Transverse colon (tissue), 4 donors: ENCODE data around the gene SLC37A1. TPM values are rescaled to one million over a fixed set of nuclear protein-coding genes. Genes with fewer than 3 reads are reported as not detected.
"Not testable (repeated sequence)": the region's sequence is repeated elsewhere in the genome, so short reads cannot be mapped to it uniquely, and the experiment has no call there.

ENCODE experiments used
- DNase-seq: peaks from one replicate; pipeline ENCODE4 v3.0.0-alpha.2; 2019
- H3K27ac ChIP-seq, 4 donors: fragments of 200-600 bp; sonication (generic); 2 replicates each; pipeline ENCODE4 v1.5.1; 2016 to 2018; ENCODE audit warnings: inconsistent platforms in 4 of 4
- H3K27me3 ChIP-seq: fragments of 200-600 bp; sonication (generic); 2 replicates; pipeline ENCODE4 v1.5.1; 2017; ENCODE audit warnings: inconsistent platforms
- H3K36me3 ChIP-seq, 4 donors: fragments of 200-600 bp; sonication (generic); 2 replicates each; pipeline ENCODE4 v1.5.1; 2017 to 2019; ENCODE audit warnings: inconsistent platforms in 4 of 4
- H3K4me1 ChIP-seq, 4 donors: fragments of 200-600 bp; sonication (generic); 2 replicates each; pipeline ENCODE4 v1.5.1; 2017 to 2020; ENCODE audit warnings: inconsistent platforms in 4 of 4
- H3K4me3 ChIP-seq, 4 donors: fragments of 200-600 bp; sonication (generic); 1 replicate in 1 of 4; 2 replicates in 3 of 4; pipeline versions ENCODE4 v1.5.1 to v1.6.1; 2017 to 2019; ENCODE audit warnings: inconsistent platforms in 4 of 4
- H3K9me3 ChIP-seq, 2 donors: fragments of 200-600 bp; sonication (generic); 2 replicates each; pipeline ENCODE4 v1.5.1; 2017 to 2019; ENCODE audit warnings: inconsistent platforms in 2 of 2
- EP300 ChIP-seq: sonication (generic); formaldehyde crosslinking; IDR thresholded peaks from one replicate; pipeline ENCODE4 v1.6.1; 2017; ENCODE audit warnings: antibody characterized with exemption, low read depth
- POLR2A ChIP-seq: fragments of 450-650 bp; IDR thresholded peaks from one replicate; pipeline ENCODE4 v1.6.1; 2016; ENCODE audit warnings: antibody characterized with exemption, mild to moderate bottlenecking, moderate library complexity
- POLR2AphosphoS5 ChIP-seq, 3 donors: sonication (generic); formaldehyde crosslinking; IDR thresholded peaks; one replicate each; pipeline ENCODE4 v1.6.1; 2016; ENCODE audit warnings: antibody characterized with exemption in 3 of 3
- WGBS, 2 donors: methylation state at CpG; one replicate each; pipeline ENCODE4 v1.1.5; 2018; ENCODE audit warnings: low coverage in 1 of 2; 5-methylcytosine and 5-hydroxymethylcytosine counted together
- in situ Hi-C, 4 donors: fragments of 200-750 bp; cut with MboI; loops; one replicate each; pipeline versions ENCODE4 v1.15.0 to v1.15.1; 2017; ENCODE audit warnings: low sequenced_read_pairs in 3 of 4, low pct_ligation_motif_present in 1 of 4, low pct_unique_long_range_greater_than_20kb in 1 of 4
- intact Hi-C: fragments of 100-400 bp; cut with DNase I; formaldehyde crosslinking; loops from one replicate; pipeline ENCODE4 v1.15.1; 2023; ENCODE audit warnings: low total_unique reads
- total RNA-seq, 4 donors: library from RNA; depleted of rRNA; stranded (reverse); fragments of >200 nt; gene quantifications; one replicate each; pipeline ENCODE4 v1.1.0, GENCODE V29; 2016
- TF ChIP-seq, protein P1 (sequence below), 5 experiments: fragments of 200-600 bp in 3 of 5; fragments of 450-650 bp in 2 of 5; sonication (generic) in 3 of 5; IDR thresholded peaks; 1 replicate in 2 of 5; 2 replicates in 3 of 5; pipeline ENCODE4 v1.5.1; 2016 to 2017; ENCODE audit warnings: antibody characterized with exemption in 5 of 5, inconsistent platforms in 3 of 5, mild to moderate bottlenecking in 2 of 5, moderate library complexity in 1 of 5

Gene SLC37A1
- total RNA-seq, 4 donors from 2014 or later: 80.8 to 139 (median 117) TPM

DNA sequence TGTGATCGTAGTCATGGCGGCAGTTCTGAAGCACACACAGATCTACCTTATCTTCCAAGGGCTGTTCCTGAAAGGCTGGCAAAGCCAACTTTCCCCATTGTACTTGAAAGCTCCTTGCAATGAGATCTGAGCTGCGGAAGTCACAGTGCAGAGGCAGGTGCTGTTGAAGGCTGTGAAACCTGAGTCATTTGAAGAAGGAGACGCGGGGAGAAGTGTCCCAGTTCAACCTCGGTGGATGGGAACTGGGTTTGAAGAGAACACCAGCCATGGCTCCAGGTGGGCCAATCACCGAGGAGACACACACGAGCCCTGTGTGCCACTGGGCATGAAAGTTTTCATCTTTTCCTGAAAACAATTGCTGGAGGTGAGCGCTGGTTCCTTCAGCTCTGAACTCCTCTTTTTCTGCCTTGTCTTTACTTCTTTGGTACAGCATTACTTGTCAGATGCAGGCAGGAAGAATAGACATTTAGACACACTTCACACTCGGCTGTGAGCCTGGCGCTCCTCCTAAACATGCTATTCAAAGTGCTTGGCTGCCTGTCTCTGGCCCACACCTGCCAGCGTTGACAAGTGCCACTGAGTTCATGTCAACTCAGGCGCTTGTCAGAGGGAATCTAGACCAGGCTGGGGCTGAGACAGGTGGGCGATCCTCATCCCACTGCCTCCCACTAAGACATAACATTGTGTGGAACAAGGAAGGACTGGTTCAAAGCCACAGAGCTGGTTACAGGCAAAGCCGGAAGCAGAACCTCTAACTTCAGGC, 114.1 kb downstream of the SLC37A1 start:
- Histone ChIP-seq H3K4me3 (no peak overlapping the region), H3K36me3 (no peaks in the 10 kb centered on the region), H3K4me1 (peaks cover 0 to 10% (median 3%) of the 10 kb centered on the region in 4 donors), H3K27me3 (no peaks in the 10 kb centered on the region), H3K9me3 (no peaks in the 10 kb centered on the region), H3K27ac (no peak overlapping the region)
- TF ChIP-seq POLR2AphosphoS5 (IDR thresholded peaks at IDR 0.05) (no peak), EP300 (no peak), POLR2A (no peak)
- TF ChIP-seq, protein P1, sequence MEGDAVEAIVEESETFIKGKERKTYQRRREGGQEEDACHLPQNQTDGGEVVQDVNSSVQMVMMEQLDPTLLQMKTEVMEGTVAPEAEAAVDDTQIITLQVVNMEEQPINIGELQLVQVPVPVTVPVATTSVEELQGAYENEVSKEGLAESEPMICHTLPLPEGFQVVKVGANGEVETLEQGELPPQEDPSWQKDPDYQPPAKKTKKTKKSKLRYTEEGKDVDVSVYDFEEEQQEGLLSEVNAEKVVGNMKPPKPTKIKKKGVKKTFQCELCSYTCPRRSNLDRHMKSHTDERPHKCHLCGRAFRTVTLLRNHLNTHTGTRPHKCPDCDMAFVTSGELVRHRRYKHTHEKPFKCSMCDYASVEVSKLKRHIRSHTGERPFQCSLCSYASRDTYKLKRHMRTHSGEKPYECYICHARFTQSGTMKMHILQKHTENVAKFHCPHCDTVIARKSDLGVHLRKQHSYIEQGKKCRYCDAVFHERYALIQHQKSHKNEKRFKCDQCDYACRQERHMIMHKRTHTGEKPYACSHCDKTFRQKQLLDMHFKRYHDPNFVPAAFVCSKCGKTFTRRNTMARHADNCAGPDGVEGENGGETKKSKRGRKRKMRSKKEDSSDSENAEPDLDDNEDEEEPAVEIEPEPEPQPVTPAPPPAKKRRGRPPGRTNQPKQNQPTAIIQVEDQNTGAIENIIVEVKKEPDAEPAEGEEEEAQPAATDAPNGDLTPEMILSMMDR (IDR thresholded peaks at IDR 0.05): no peak
- in situ Hi-C loops: no loop called here
- intact Hi-C loops: no loop called here
- no peak for DNase-seq
- WGBS, 2 donors: 89 to 96% methylated on average over 4 to 15 of the region's 15 CpGs

DNA sequence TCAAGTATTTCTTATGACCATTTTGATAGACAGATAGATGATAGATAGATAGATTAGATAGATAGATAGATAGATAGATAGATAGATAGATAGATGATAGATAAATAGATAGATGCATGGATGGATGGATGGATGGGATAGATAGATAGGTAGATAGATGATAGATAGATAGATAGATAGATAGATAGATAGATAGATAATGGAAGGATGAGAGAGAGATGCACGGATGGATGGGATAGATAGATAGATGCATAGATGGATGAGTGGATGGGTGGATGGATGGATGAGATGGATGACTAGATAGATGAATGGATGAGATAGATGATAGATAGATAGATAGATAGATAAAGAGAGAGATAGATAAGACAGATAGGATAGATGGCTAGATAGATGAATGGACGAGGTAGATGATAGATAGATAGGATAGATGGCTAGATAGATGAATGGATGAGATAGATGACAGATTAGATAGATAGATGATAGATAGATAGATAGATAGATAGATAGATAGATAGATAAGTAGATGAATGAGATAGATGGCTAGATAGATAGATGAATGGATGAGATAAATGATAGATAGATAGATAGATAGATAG, 114.9 kb downstream of the SLC37A1 start:
- H3K4me3 ChIP-seq, H3K27me3 ChIP-seq, H3K27ac ChIP-seq, intact Hi-C loops, H3K4me1 ChIP-seq, H3K9me3 ChIP-seq, in situ Hi-C loops, DNase-seq, H3K36me3 ChIP-seq: not testable (repeated sequence)
- WGBS, 2 donors: 88 to 95% methylated on average over 2 of the region's 2 CpGs

DNA sequence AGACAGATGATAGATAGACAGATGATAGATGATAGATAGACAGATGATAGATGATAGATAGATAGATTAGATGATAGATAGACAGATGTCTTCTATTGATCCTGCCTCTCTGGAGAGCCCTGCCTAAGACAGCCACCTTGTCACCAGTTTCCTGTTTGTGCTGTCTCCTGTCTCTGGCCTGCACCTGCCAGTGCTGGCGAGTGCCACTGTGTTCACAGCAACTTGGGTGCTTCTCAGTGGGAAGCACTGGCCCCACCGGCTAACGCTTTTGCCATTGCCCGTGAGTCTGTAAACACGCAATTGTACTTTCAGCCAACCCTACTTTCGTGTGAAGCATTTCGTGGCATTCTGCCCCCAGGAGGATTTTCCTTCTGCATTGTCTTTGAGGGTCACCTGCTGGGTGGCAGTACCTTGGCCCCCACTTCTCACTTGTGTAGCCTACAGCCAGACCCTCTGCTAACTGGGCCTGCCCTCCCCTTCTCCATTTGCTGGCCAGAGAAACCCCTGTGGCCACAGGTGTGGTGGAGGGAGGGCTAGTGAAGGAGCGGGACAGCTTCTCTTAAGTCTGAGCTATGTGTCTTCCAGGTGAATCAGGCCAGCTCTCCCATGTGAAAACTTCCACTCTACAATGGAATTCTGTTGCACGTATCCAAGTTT, 116.4 kb downstream of the SLC37A1 start:
- TF ChIP-seq, protein P1 (IDR thresholded peaks at IDR 0.05): no peak
- TF ChIP-seq POLR2A: no peak
- no peak for TF ChIP-seq POLR2AphosphoS5 (IDR thresholded peaks at IDR 0.05)
- no peak for TF ChIP-seq EP300
- Histone ChIP-seq H3K9me3 (no peaks in the 10 kb centered on the region), H3K27ac (no peak overlapping the region), H3K4me1 (peaks cover 0 to under 1% (median 0%) of the 10 kb centered on the region in 4 donors), H3K4me3 (no peak overlapping the region), H3K36me3 (no peaks in the 10 kb centered on the region), H3K27me3 (no peaks in the 10 kb centered on the region)
- intact Hi-C loops: no loop called here
- WGBS, 2 donors: 68 to 82% methylated on average over 7 to 9 of the region's 9 CpGs
- in situ Hi-C loops: no loop called here
- peak; percentile 1 for DNase-seq

DNA sequence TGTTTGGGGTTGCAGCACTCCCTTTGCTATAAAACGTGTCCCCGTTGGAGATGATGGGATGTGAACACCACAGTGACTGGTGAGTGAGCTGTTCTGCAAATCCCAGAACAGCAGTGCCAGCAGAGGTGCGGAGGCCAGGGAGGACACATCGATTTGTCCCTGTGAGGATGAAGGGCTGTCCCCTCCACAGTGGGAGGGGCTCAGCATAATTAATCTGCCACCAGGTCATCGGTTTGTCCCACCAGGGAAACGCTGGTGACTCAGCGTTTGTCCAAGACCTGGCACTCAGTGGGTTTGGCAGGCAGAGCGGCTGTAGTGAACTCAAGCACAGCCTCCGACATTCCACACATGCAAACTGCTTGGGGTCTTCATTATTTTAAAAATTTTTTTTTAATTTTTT, 117.0 kb downstream of the SLC37A1 start:
- DNase-seq: peak; percentile 1
- Histone ChIP-seq H3K27me3 (no peaks in the 10 kb centered on the region), H3K27ac (no peak overlapping the region), H3K9me3 (no peaks in the 10 kb centered on the region), H3K36me3 (no peaks in the 10 kb centered on the region), H3K4me3 (no peak overlapping the region), H3K4me1 (no peaks in the 10 kb centered on the region)
- 70 to 89% methylated on average over 3 to 9 of the region's 9 CpGs for WGBS, 2 donors
- in situ Hi-C loops (no loop called here), intact Hi-C loops (no loop called here)
- no peak for TF ChIP-seq POLR2AphosphoS5 (IDR thresholded peaks at IDR 0.05)
- TF ChIP-seq, protein P1 (IDR thresholded peaks at IDR 0.05): no peak
- TF ChIP-seq EP300: no peak
- no peak for TF ChIP-seq POLR2A

Other genes starting within 250 kb of the SLC37A1 start
- gene TFF3, start 198.4 kb upstream of the SLC37A1 start, total RNA-seq: 1,000 to 10,000 TPM in 1 of 4 donors, 100 to 1,000 TPM in 3; 164 to 2,581 (median 367) TPM
- gene TFF2, start 162.9 kb upstream of the SLC37A1 start, total RNA-seq: under 1 TPM in 1 of 4 donors, not detected in 3; 0.68 TPM
- 10 to 100 TPM in 2 of 4 donors, 1 to 10 TPM in 1, not detected in 1; 8.6 to 45.3 (median 25.8) TPM for gene TFF1, start 147.3 kb upstream of the SLC37A1 start, total RNA-seq
- 1 to 10 TPM in 1 of 4 donors, under 1 TPM in 1, not detected in 2; 0.68 to 1.3 TPM for gene TMPRSS3, start 117.8 kb upstream of the SLC37A1 start, total RNA-seq
- gene UBASH3A, start 110.0 kb upstream of the SLC37A1 start, total RNA-seq: 1 to 10 TPM in 1 of 4 donors, under 1 TPM in 2, not detected in 1; 0.37 to 3.0 (median 0.82) TPM
- 1 to 10 TPM in 3 of 4 donors, under 1 TPM in 1; 0.80 to 10.0 (median 8.0) TPM for gene RSPH1, start 17.6 kb upstream of the SLC37A1 start, total RNA-seq
- 100 to 1,000 TPM in 3 of 4 donors, 10 to 100 TPM in 1; 65.7 to 673 (median 364) TPM for gene PDE9A, start 139.8 kb downstream of the SLC37A1 start, total RNA-seq